HG02610 (cell line): ENCODE results near the gene PICALM.

Experiments
- ATAC-seq: cut with Tn5 transposase; IDR thresholded peaks from one replicate; pipeline ENCODE4 v1.9.1; 2021; ENCODE audit warnings: mild to moderate bottlenecking, moderate library complexity; ENCODE audit not compliant: unreplicated experiment

The PICALM gene

DNA sequence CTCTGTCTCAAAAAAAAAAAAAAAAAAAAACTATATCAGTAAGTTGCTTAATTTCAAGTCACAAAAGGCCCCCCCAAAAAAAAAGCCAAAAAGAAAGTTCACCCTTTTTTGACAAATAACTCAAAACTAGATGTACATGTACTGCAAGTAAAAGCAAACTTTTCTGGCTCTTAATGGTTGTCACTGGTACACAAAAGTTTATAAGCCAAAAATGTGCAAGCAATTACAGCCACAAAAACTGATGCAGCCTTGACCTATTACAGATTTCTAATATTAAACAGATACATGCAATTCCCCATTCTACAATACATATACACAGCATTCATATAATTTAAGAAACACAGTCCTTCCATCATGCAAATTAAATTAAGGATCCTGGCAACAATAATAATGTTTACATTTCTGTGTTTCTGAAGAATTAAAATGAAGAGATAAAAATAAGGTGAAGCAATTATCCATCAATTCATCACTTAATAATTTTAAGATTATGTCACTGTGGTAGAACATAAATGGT is 18.6 kb downstream of the PICALM start:
- no peak for ATAC-seq

DNA sequence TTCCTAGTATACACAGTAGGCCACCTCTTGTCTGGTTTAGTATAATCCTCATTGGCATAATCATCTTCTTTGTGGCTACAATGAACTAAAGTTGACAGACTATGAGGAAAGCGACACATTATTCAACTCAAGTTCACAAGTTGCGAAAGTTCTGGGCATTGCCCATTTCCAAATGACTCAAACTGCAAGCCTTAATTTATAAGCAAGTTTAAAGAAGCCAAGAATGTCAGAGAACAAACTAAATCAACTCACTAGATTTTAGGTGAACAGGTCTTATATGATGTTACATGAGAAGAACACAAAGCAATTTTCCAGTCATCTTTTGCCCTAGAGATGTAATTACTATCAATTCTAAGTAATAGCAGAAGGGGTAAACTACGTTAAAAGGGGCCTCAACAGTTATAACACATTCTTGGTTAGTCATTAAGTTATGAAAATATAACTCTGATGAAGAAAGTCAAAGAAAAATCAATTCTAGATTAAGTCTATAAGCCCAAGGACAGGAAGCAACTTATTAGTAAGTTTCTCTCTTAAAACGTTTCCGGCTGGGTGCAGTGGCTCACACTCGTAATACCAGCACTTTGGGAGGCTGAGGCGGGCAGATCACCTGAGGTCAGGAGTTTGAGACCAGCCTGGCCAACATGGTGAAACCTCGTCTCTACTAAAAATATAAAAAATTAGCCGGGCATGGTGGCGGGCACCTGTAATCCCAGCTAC is 21.5 kb downstream of the PICALM start:
- ATAC-seq: peak; percentile 54

DNA sequence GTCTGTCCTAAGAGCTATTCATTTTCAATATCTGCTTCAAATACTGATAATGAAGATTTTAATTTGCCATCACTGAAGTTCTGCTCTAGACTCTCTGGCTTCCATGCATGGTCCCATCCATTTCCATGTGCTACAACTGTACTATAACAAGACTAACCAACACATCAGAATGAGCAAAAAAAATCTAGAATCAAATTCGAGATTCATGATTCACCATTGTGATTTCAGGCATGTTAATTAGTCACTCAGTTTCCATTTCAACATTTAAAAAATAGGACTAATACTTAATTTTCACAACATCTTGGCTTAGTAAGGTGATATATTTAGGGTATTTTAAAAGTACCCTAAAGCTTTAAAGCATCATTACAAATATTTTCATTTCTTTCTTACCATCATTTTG is 22.8 kb downstream of the PICALM start:
- no peak for ATAC-seq

DNA sequence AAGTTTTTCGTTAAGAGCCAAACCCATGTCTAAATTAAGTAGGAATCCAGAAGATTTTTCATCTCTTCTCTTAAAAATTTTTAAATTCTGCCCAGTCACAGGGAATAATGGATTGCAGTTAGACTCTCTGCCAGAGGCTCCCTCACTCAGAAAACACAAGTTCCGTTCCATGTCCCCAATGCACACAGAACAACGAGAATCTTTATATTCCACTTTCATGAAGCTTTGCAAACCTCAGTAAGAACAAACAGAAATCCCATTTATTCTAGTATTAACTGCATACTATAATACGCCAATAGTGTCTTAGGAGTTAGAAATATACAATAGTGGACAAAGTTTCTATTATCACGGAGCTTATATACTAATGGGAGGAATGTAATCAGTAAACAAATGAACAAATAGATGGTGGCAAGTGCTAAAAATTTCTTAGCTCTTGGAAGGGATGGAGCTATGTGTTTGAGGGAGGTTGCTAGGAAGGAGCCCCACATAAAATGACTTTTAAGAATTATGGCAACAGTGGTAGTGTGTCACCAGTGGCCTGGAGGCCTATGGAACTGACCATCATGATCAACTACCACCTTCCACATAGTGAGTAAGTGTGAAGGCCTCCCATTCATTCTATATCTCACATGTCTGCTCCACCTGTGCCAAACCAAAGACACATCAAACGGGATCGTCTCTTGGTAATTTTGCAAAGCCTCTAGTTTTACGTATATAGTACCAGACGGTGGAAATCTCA is 24.9 kb downstream of the PICALM start:
- ATAC-seq: no peak

DNA sequence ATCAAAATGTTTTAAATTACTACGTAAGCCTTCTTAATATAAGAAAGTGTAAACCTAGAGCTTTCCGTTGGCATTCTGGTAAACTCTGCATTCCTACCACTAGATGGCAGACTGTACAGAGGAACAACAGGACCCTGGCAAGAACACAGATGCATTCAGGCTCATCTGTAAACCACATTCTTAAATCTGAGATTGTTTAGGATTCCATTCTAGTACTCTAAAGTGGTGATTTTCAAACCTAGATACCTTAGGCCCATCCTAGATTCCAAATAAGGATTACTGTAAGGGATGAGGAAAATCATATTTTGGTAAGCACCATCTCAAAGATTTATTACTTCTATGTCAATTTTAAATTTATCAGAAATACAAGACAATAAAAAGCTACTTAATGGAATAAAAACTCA is 26.9 kb downstream of the PICALM start:
- ATAC-seq: peak; percentile 68

DNA sequence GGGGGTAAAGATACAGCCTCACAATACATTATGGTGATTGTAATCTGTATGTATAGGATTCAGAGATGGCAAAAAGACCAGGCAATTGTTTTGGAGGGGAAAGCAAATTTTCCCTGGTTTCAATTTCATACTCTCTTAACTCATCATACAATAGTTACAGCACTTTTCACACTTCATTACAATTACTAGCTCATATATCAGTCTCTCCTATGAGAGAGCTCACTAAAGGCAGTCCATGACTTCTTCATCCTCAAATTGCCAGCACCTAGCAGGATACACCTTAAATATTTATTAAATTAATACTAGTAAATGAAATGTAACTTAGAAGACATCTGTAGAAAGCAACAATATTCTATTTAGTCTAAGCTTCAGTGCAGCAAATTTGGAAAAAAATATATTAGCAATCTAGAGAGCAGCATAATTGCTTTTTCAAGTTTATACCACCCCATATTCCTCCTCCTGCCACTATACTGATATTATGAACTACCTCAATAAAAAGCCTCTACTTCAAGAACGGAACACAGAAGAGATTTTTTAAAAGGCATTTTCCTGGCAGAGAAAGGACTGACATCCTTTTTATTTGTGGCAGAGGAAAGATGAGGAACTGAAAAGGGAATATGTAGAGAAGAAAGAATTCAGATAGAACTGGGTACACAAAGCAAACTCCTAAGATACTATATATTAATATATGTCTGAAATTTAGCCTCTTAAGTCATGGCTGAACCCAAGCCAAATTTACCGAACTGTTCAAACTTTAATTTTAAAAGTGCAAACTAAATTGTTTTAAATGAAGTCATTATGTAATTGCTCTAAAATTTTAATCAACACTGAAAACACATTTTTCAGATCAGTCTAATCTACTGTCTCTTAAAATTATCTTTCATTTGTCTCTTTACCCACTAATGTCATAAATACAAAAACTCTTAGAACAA is 27.7 kb downstream of the PICALM start:
- ATAC-seq: no peak

DNA sequence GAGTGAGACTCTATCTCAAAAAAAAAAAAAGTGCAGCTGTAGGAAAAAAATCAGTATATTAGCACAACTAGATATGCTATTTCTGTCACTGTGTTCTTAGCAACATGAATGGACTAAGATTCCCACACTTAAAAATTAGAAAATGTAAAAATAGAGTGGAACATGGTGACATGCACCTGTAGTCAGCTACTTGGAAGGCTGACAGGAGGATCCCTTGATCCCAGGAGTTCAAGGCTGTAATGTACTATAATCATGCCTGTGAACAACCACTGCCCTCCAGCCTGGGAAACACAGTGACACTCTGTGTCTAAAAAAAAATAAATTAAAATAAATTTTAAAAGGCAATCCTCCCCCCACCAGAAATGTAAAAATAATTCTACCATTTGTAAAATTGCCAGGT is 29.8 kb downstream of the PICALM start:
- ATAC-seq: no peak

DNA sequence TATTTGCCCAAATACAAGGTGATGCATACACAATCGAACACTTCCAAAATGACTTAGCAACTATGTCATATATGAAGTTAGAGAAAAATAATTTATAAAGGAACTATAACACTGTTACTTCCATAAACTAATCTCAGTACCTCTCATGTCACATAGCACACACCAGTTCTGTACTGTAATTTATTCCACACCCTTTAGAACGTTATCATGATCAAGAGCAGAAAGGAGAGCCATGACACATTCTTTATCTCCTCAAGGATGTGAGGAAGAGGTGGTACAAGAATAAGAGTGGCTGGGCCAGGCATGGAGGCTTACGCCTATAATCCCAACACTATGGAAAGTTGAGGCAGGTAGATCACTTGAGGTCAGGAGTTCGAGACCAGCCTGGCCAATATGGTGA is 31.1 kb downstream of the PICALM start:
- no peak for ATAC-seq

DNA sequence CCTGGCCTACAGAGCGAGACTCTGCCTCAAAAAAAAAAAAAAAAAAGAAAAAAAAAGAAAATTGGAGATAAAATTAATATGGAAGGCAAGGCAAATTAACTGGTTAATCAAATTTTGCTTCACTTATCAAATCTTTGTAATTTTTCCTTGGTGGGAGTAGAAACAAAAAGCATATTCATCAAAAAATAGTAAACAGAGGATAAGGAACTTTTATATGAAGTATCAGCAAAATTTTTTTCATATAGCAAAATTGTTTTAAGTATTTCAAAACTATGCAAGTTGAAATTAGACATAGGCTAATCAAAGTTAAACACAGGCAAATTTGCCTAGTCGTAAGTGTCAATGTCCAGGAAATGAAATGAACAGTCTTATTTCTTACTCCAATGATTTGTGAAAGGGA is 33.0 kb downstream of the PICALM start:
- no peak for ATAC-seq

DNA sequence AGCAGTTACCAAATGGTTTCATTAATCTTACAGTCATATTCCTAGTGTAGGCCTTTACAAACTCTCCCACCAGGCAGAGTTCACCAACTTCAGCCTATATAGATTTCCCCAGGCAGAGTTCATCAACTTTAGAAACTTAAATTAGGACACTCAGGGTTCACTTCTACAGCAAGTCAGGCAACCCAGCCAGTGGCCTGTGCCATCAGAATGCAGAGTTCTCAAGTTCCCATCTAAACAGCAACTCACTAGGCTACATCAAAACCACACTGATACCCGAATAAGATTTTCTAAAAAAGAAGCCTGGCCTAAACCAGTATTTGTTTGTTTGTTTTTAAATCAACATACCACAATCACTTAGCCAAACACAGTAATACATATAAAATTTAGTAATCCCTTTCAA is 33.7 kb downstream of the PICALM start:
- ATAC-seq: no peak

DNA sequence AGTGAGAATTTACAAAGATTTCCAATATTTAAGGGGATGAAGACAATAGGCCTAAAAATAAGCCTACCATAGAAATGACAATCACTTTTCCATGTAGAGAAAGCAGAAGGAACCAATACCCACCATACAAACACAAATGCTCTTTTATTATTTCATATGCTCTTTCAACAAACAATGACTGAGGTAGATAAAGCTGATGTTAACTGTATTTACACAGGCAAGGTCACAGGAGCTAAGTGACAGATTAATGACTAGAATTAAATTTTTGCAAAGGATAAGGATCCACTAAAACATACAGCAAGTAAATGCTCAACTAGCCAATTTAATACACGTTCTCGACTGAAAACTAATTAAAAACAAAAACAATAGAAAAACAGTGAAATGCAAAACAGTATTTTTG is 34.2 kb downstream of the PICALM start:
- ATAC-seq: no peak

DNA sequence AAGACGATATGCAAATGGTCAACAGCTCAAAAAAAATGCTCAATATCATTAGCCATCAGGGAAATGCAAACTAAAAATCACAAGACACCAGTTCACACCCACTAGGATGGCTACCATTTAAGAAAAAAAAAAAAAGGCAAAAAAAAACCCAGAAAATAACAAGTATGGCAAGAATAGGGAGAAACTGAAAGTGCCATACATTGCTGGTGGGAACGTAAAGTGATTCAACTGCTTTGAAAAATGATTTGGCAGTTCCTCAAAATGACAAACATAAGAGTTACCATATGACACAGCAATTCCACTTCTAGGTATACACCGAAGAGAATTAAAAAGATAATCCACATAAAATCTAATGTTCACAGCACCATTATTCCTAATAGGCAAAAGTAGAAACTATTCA is 47.5 kb downstream of the PICALM start:
- ATAC-seq: peak; percentile 76

DNA sequence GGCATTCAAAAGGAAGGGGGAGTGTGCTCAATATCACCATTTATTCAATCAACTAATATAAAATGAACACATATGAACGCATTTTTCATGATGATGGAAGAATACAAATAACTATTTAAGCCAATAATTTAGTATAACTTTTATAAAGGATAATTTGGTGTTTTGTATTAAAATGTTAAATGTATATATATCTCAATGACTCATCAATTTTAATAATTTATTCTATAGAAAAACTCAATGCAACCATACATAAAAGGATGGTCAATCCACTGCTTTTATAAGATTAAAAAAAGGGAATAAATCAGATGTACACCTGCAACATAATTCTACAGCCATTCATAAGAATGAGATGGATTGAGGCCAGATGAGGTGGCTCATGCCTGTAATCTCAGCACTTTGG is 50.6 kb downstream of the PICALM start:
- ATAC-seq: no peak

DNA sequence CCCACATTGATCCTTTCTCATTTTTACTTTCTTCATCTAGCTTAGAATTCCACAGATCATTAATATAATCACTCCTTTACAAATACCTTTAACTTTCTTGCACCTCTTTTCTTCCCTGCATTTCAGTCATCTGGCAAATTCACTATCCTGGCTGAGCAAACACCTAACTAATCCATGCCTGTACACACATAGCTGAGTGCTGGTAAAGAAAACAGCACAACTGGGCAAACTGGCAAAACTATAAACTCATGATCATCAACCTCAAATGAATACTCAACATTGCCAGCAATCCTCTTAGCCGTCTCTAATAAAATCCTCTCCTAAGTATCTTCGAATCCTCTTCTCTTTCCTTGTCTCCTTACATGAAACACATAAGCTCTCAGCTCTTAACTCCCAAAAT is 52.4 kb downstream of the PICALM start:
- ATAC-seq: no peak

DNA sequence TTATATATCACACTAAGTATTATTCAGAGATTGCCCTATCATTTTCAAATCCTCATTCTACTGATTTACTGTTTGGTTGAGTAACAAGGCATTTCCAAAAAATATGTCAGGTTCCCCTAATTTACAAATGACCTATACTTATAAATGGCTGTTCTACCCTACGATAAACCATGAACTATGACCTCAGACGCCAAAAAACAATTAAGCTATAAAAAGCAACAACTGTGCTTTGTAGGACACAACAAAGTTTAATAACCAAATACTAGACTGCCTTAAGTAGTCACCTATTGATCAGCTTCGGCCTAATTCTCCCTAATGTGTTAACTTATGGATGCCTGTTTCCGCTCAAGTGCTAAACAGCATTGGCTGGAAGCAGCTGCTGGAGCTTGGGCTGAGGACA is 53.2 kb downstream of the PICALM start:
- ATAC-seq: no peak

DNA sequence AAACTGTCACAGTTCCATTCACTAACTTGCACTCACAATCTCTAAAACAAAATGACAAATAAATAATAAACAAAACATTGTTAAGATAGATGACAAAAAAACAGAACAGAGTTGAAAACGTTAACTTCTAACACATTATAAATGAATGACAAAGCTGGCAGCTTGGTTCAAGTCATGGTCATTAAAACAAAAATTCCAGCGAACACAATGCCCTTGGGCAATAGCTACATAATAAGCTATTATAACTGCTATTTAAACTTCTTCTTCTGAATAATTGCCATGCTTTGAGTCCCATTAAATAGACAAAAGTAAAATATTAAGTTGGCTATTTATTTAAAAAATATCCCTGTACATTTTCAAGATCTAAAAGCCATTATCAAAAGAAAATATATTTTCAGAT is 54.7 kb downstream of the PICALM start:
- ATAC-seq: no peak

DNA sequence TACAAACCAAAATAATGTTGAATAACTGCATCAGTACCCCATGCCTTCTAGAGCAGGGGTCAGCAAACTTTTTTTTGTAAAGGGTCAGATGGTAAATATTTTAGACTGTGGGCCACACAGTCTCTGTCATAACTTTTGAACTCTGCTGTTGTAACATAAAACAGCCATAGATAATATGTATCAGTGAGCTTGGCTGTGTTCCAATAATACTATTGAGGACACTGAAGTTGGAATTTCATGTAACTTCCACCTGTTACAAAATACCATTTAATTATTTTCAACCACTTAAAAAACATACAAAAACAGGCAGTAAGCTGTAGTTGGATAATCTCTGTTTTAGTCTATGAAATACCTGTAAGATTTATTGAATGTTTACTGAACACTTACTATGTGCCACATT is 55.2 kb downstream of the PICALM start:
- no peak for ATAC-seq

DNA sequence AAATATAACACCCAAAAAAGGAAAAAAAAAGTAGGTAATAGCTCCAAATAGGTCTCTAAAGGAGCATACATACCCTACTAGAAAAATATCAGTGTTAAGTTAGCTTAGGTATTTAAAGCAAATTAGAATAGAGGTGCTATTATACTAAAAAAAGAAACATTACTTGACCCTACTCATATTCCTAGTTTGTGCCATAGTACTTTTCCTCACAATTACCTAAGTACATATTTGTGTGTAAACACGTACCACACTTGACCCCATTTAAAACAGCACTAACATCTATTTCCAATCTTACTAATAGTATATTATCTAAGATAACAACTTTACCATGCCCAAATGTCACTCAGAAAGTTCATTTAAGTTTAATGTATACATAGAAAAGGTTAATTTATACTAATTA is 57.7 kb downstream of the PICALM start:
- no peak for ATAC-seq

DNA sequence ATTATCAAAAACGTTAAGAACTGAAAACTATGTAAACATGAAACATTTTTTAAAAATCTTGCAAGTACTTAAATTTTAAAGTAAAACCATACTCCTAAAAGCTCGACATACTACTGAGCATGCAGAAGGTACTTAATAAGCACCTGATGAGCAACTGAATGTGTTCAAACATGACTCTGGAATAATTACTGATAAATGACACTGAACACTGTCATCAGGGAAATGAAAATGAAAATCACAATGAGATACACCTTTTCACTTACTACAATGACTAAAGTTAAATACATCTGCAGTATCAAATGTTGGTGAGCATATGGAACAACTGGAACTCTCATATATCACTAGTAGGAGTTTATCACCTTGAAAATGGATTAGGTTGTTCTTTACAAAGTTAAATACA is 65.2 kb downstream of the PICALM start:
- no peak for ATAC-seq

DNA sequence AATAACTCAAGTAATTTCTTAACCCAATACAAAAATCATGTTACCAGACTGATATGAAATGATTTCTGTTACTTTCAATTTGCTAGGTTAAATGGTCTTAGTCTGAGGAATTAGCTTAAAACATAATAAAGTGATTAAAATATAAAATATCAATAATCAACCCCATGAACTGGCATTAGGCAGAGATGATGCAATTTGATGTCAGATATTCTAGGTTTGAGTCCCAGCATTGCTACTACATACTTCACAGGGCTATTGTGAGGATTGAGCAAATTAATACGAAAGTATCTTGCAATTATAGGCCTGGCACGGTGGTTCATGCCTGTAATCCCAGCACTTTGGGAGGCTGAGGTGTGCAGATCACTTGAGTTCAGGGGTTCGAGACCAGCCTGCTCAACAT is 66.5 kb downstream of the PICALM start:
- ATAC-seq: no peak

DNA sequence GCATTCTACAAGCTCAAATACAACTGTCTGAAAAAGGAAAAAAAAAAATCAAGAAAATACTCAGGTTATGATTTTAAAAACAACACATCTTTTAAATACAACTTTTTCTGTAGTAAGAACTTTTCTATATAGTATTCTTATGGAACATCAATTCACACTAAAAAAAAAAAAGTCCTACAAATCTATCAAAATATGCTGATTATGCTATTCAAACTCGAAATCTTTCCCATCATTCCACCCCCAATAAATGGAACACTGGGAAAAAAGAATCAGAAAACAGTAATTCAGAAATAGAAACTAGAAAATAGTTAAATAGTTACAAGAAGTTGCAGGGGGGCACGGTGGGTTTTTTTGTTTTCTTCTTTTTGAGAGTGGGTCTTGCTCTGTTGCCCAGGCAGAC is 77.4 kb downstream of the PICALM start:
- no peak for ATAC-seq
